ENCODE measurements around the gene TULP4.
"Not testable (repeated sequence)": the region's sequence is repeated elsewhere in the genome, so short reads cannot be mapped to it uniquely, and the experiment has no call there.

TULP4 gene

GRCh38 chr6:158543606-158544185 lies 231.4 kb downstream of the TULP4 start:
- no peak for DNase-seq

GRCh38 chr6:158544428-158544827 lies 232.2 kb downstream of the TULP4 start:
- DNase-seq = no peak

GRCh38 chr6:158545043-158545966 lies 233.0 kb downstream of the TULP4 start:
- DNase-seq = no peak

GRCh38 chr6:158548418-158549161 lies 236.3 kb downstream of the TULP4 start:
- DNase-seq = no peak

- no peak for DNase-seq
Observed at GRCh38 chr6:158552055-158552795, 240.0 kb downstream of the TULP4 start.

GRCh38 chr6:158552796-158553138 lies 240.5 kb downstream of the TULP4 start:
- no peak for DNase-seq

GRCh38 chr6:158554611-158555361 lies 242.5 kb downstream of the TULP4 start:
- no peak for DNase-seq

GRCh38 chr6:158556113-158556512 lies 243.8 kb downstream of the TULP4 start:
- DNase-seq = no peak

- DNase-seq = not testable (repeated sequence)
Observed at GRCh38 chr6:158557110-158557509, 244.8 kb downstream of the TULP4 start.

- DNase-seq = no peak
Observed at GRCh38 chr6:158557927-158558326, 245.7 kb downstream of the TULP4 start.

- no peak for DNase-seq
Observed at GRCh38 chr6:158558415-158559306, 246.4 kb downstream of the TULP4 start.

GRCh38 chr6:158559338-158559894 lies 247.2 kb downstream of the TULP4 start:
- DNase-seq = no peak

- DNase-seq = peak; percentile 90
Observed at GRCh38 chr6:158559895-158560835, 247.9 kb downstream of the TULP4 start, which contains the start of gene TMEM181. Gene TMEM181, plus strand, starts transcription at chr6:158560091. Its CDS starts 134 bp downstream, at chr6:158560225.

- no peak for DNase-seq
Observed at GRCh38 chr6:158560836-158561320, 248.6 kb downstream of the TULP4 start.
